Kidney capillary endothelial cell (primary cell): ENCODE measurements around the gene PLAAT4.
"Not testable (repeated sequence)": the region's sequence is repeated elsewhere in the genome, so short reads cannot be mapped to it uniquely, and the experiment has no call there.

ENCODE experiments used
- DNase-seq: peaks from one replicate; pipeline ENCODE4 v3.0.0-alpha.2; 2018; ENCODE audit warnings: low spot score

Gene PLAAT4

GRCh38 chr11:63511048-63511748 lies 25.4 kb upstream of the PLAAT4 start:
- DNase-seq, result no peak

- DNase-seq, result no peak
Measured at GRCh38 chr11:63512816-63513215, 23.8 kb upstream of the PLAAT4 start.

GRCh38 chr11:63516109-63516508 lies 20.5 kb upstream of the PLAAT4 start:
- no peak for DNase-seq

- DNase-seq, result no peak
Measured at GRCh38 chr11:63517156-63517555, 19.5 kb upstream of the PLAAT4 start.

GRCh38 chr11:63518548-63518947 lies 18.1 kb upstream of the PLAAT4 start:
- no peak for DNase-seq

GRCh38 chr11:63520606-63521170 lies 15.9 kb upstream of the PLAAT4 start:
- DNase-seq, result no peak

- no peak for DNase-seq
Measured at GRCh38 chr11:63521896-63522295, 14.7 kb upstream of the PLAAT4 start.

- DNase-seq, result no peak
Measured at GRCh38 chr11:63523151-63523550, 13.5 kb upstream of the PLAAT4 start.

GRCh38 chr11:63527667-63528066 lies 8.9 kb upstream of the PLAAT4 start:
- no peak for DNase-seq

GRCh38 chr11:63528156-63528555 lies 8.5 kb upstream of the PLAAT4 start:
- DNase-seq, result not testable (repeated sequence)

- not testable (repeated sequence) for DNase-seq
Measured at GRCh38 chr11:63528729-63529278, 7.8 kb upstream of the PLAAT4 start.

- DNase-seq, result not testable (repeated sequence)
Measured at GRCh38 chr11:63529373-63529772, 7.2 kb upstream of the PLAAT4 start.

- DNase-seq, result no peak
Measured at GRCh38 chr11:63530021-63530420, 6.6 kb upstream of the PLAAT4 start.

- not testable (repeated sequence) for DNase-seq
Measured at GRCh38 chr11:63531074-63531792, 5.4 kb upstream of the PLAAT4 start.

- DNase-seq, result no peak
Measured at GRCh38 chr11:63532117-63532516, 4.5 kb upstream of the PLAAT4 start.

GRCh38 chr11:63532799-63533475 lies 3.7 kb upstream of the PLAAT4 start:
- DNase-seq, result no peak

GRCh38 chr11:63534076-63534475 lies 2.5 kb upstream of the PLAAT4 start:
- no peak for DNase-seq

- DNase-seq, result no peak
Measured at GRCh38 chr11:63534895-63535461, 1.6 kb upstream of the PLAAT4 start.

- DNase-seq, result peak; percentile 47
Measured at GRCh38 chr11:63535734-63536133, 874 bp upstream of the PLAAT4 start.

GRCh38 chr11:63537293-63538101 lies 889 bp downstream of the PLAAT4 start:
- no peak for DNase-seq

GRCh38 chr11:63542506-63542905 lies 5.9 kb downstream of the PLAAT4 start:
- DNase-seq, result not testable (repeated sequence)
